Measurements from ENCODE around the gene ZNF598. TPM values are rescaled to one million over a fixed set of nuclear protein-coding genes. Genes with fewer than 3 reads are reported as not detected.

ZNF598 gene
- total and polyA plus RNA-seq, 2 of the 13 experiments (the other 11 are each of a cell fraction or from before 2014, with no cell fraction given): 13.5 to 14.2 TPM

- Histone ChIP-seq H3K4me1 (ENCODE audit: insufficient read depth, low read length) (peaks cover 24% of the 10 kb centered on the region), H3K36me3 (replicated peaks in 1 of 2; ENCODE audit: control insufficient read depth in 1 of 2, insufficient read depth in 2 of 2, low read length in 2 of 2) (no peaks in the 10 kb centered on the region), H2AFZ (ENCODE audit: low read length) (no peak overlapping the region), H3K9ac (ENCODE audit: insufficient read depth, low read depth, low read length) (no peak overlapping the region), H3K27me3 (ENCODE audit: control insufficient read depth in 1 of 2, insufficient read depth in 2 of 2, low read length in 2 of 2) (peaks cover 3 to 19% of the 10 kb centered on the region in 2 experiments; a peak in 4 of 5 replicates), H3K4me2 (ENCODE audit: low read depth, low read length) (peak overlapping the region; percentile 33; the same call in 1 of the 2 replicates), H4K20me1 (ENCODE audit: insufficient read depth, low read length) (no peaks in the 10 kb centered on the region), H3K79me2 (ENCODE audit: insufficient read depth, low read length) (no peaks in the 10 kb centered on the region), H3K27ac (ENCODE audit: extremely low read length, insufficient read depth, low read length) (no peak overlapping the region), H3K4me3 (replicated peaks in 1 of 3; ENCODE audit: insufficient read depth in 1 of 3, low read depth in 2 of 3, low read length in 3 of 3) (no peak overlapping the region), H3K9me3 (ENCODE audit: low read length) (no peaks in the 10 kb centered on the region)
- TF ChIP-seq ZNF547 (CRISPR knock-in tag; IDR thresholded peaks at IDR 0.05): no peak
- no peak for TF ChIP-seq ZFP36 (IDR thresholded peaks at IDR 0.05; ENCODE audit: borderline replicate concordance, low read depth, low read length, partially characterized antibody)
- TF ChIP-seq IRF2 (CRISPR knock-in tag; IDR thresholded peaks at IDR 0.05): no peak
- no peak for TF ChIP-seq ZFP90 (CRISPR knock-in tag; IDR thresholded peaks at IDR 0.05; ENCODE audit: borderline replicate concordance)
- TF ChIP-seq NFAT5 (CRISPR knock-in tag; IDR thresholded peaks at IDR 0.05): no peak
- no peak for TF ChIP-seq ZNF530 (CRISPR knock-in tag; IDR thresholded peaks at IDR 0.05; ENCODE audit: low read depth)
- no peak for TF ChIP-seq IKZF5 (CRISPR knock-in tag; IDR thresholded peaks at IDR 0.05)
- TF ChIP-seq PTBP1 (IDR thresholded peaks at IDR 0.05; ENCODE audit: low read depth, low read length, poor library complexity, severe bottlenecking): no peak
- no peak for TF ChIP-seq SPEN (CRISPR knock-in tag; IDR thresholded peaks at IDR 0.05; ENCODE audit: low read depth)
- no peak for TF ChIP-seq ZNF468 (CRISPR knock-in tag; IDR thresholded peaks at IDR 0.05)
- no peak for TF ChIP-seq MXD4 (CRISPR knock-in tag; IDR thresholded peaks at IDR 0.05)
- TF ChIP-seq ZNF556 (CRISPR knock-in tag; IDR thresholded peaks at IDR 0.05; ENCODE audit: borderline replicate concordance): no peak
- no peak for TF ChIP-seq ZNF512 (CRISPR knock-in tag; IDR thresholded peaks at IDR 0.05)
- no peak for ATAC-seq
- no peak for DNase-seq (ENCODE audit: low spot score)
- ChIA-PET CTCF (ENCODE audit: low intra/inter-chr PET ratio, low total read pairs) (no interaction called here), POLR2A (interaction anchor here (1.6 to 3.2 kb wide), 3 partner anchors 11 to 13 kb away, joined by 7 to 14 read pairs (median 9); partner anchors contain the start of genes MSRB1 and RPS2)
- in situ Hi-C loops (cut with HindIII; ENCODE audit: extremely low pct_ligation_motif_present, low pct_unique_long_range_greater_than_20kb) (no loop called here), intact Hi-C loops (cut with micrococcal nuclease; ENCODE audit: unreplicated experiment) (no loop called here)
- no TSS peak for BruUV-seq (replicated peaks)
- FAIRE-seq: no peak
- 40% methylated on average over 10 of the region's 22 CpGs for WGBS (ENCODE audit: low lambda C conversion rate)
These were observed 55.9 kb downstream of the ZNF598 start for GRCh38 chr16:1953734-1954133.

Measured in HepG2 (cell line).